Vagina (tissue), 2 donors: ENCODE measurements around the gene HOTAIR.

Experiments used
- CTCF ChIP-seq, 3 experiments: fragments of 450-650 bp in 2 of 3; fragments of 200-600 bp in 1 of 3; sonication (generic) in 1 of 3; IDR thresholded peaks; one replicate each; pipeline ENCODE4 v1.5.1; 2017 to 2019; ENCODE audit warnings: antibody characterized with exemption in 3 of 3, mild to moderate bottlenecking in 2 of 3, moderate library complexity in 2 of 3
- POLR2A ChIP-seq, 2 donors: fragments of 450-650 bp; IDR thresholded peaks; one replicate each; pipeline ENCODE4 v1.6.1; 2017; ENCODE audit warnings: antibody characterized with exemption in 2 of 2, mild to moderate bottlenecking in 2 of 2, moderate library complexity in 2 of 2
- POLR2AphosphoS5 ChIP-seq, 2 donors: sonication (generic); formaldehyde crosslinking; IDR thresholded peaks; one replicate each; pipeline ENCODE4 v1.9.0; 2017; ENCODE audit warnings: antibody characterized with exemption in 2 of 2, mild to moderate bottlenecking in 2 of 2, low read depth in 1 of 2; ENCODE audit not compliant: insufficient read depth in 1 of 2

GRCh38 chr12:53980802-53981496 is 6.2 kb upstream of the HOTAIR start:
- TF ChIP-seq POLR2A (IDR thresholded peaks at IDR 0.05) (no peak), CTCF (IDR thresholded peaks at IDR 0.05) (no peak), POLR2AphosphoS5 (IDR thresholded peaks at IDR 0.05; ENCODE audit: insufficient read depth in 1 of 2, low read depth in 1 of 2) (no peak)
